Measurements from ENCODE around the gene NUP133.

DNA sequence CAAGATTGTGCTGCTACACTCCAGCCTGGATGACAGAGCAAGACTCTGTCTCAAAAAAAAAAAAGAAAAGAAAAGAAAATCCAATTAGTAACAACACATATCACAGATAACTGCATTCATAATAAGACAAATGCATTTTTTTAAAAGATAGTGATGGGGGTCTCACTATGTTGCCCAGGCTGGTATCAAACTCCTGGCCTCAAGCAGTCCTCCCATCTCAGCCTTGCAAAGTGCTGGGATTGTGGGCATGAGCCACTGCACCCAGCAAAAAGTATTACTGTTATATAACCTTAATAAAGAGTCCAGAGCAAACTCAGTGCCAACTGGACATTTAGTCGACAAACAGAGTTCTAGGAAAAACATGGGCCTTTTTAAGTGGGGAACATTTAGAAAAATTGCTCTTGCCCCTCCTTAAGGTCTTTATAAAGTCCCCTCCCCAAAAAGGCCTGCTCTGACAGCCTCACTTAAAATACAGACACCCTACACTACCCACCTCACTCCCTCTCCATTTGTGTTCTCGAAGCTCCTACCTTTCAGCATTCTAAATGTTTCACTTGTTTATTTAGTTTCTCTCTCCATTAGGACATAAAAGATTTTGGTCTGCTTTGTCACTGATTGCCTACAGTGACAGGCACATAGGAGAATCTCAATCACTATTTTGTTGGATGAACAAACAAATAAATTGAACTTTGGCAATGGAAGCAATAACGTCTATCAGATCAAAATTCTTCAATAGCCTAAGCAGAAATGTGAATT is 42.8 kb upstream of the NUP133 start:
- TF ChIP-seq, protein P1, sequence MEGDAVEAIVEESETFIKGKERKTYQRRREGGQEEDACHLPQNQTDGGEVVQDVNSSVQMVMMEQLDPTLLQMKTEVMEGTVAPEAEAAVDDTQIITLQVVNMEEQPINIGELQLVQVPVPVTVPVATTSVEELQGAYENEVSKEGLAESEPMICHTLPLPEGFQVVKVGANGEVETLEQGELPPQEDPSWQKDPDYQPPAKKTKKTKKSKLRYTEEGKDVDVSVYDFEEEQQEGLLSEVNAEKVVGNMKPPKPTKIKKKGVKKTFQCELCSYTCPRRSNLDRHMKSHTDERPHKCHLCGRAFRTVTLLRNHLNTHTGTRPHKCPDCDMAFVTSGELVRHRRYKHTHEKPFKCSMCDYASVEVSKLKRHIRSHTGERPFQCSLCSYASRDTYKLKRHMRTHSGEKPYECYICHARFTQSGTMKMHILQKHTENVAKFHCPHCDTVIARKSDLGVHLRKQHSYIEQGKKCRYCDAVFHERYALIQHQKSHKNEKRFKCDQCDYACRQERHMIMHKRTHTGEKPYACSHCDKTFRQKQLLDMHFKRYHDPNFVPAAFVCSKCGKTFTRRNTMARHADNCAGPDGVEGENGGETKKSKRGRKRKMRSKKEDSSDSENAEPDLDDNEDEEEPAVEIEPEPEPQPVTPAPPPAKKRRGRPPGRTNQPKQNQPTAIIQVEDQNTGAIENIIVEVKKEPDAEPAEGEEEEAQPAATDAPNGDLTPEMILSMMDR (IDR thresholded peaks at IDR 0.05), result no peak
- TF ChIP-seq POLR2A (IDR thresholded peaks at IDR 0.05) (no peak), POLR2AphosphoS5 (IDR thresholded peaks at IDR 0.05) (no peak), EP300 (IDR thresholded peaks at IDR 0.05) (no peak)
